ENCODE measurements around the gene TRAK1.
"Not testable (repeated sequence)": the region's sequence is repeated elsewhere in the genome, so short reads cannot be mapped to it uniquely, and the experiment has no call there.

Gene TRAK1

GRCh38 chr3:42095540-42095939, 4.4 kb downstream of the TRAK1 start:
- peaks cover 0 to 3% of the 10 kb centered on the region in 2 donors for H3K4me1 ChIP-seq (ENCODE audit: control insufficient read depth in 1 of 2, insufficient read depth in 2 of 2, low read length in 2 of 2)

GRCh38 chr3:42096796-42097565, 5.8 kb downstream of the TRAK1 start:
- Histone ChIP-seq H3K27ac (ENCODE audit: low read depth, low read length) (no peak overlapping the region), H3K9me3 (ENCODE audit: control insufficient read depth in 1 of 2, low read length in 2 of 2) (no peaks in the 10 kb centered on the region), H3K27me3 (ENCODE audit: control insufficient read depth in 1 of 2, insufficient read depth in 2 of 2, low read length in 2 of 2) (no peaks in the 10 kb centered on the region), H3K4me1 (ENCODE audit: control insufficient read depth in 1 of 2, insufficient read depth in 2 of 2, low read length in 2 of 2) (no peaks in the 10 kb centered on the region), H3K4me3 (ENCODE audit: low read depth in 1 of 2, low read length in 2 of 2) (no peak overlapping the region), H3K9ac (ENCODE audit: low read depth in 1 of 2, low read length in 2 of 2) (no peak overlapping the region), H3K36me3 (ENCODE audit: control insufficient read depth in 1 of 2, insufficient read depth in 2 of 2, low read length in 2 of 2) (peaks cover 0 to 12% of the 10 kb centered on the region in 2 donors)

More at GRCh38 chr3:42095540-42095939, 4.4 kb downstream of the TRAK1 start:
- Histone ChIP-seq H3K36me3 (ENCODE audit: control insufficient read depth in 1 of 2, insufficient read depth in 2 of 2, low read length in 2 of 2) (peaks cover 0 to 16% of the 10 kb centered on the region in 2 donors), H3K27me3 (ENCODE audit: control insufficient read depth in 1 of 2, insufficient read depth in 2 of 2, low read length in 2 of 2) (no peaks in the 10 kb centered on the region), H3K4me3 (ENCODE audit: low read depth in 1 of 2, low read length in 2 of 2) (no peak overlapping the region), H3K9me3 (ENCODE audit: control insufficient read depth in 1 of 2, low read length in 2 of 2) (no peaks in the 10 kb centered on the region), H3K9ac (ENCODE audit: low read depth in 1 of 2, low read length in 2 of 2) (no peak overlapping the region), H3K27ac (ENCODE audit: low read depth, low read length) (no peak overlapping the region)

DNA sequence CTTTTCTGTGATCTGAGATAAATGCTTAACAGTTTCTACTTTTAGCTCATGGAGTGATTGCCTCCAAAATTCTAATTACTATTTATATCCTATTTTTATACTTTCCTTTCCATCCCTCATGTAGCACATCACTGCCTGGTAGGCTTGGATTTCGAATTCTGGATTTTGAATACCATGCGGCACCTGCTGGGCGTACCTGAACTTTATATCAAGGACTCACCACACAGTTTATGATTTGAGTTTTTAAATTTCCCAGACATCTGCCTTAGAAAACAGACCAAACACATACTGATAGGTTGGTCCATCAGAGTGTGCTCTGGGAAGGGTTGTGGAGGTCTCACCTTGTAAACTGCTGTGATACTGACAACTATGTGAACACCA, 6.4 kb downstream of the TRAK1 start:
- H3K9me3 ChIP-seq (ENCODE audit: control insufficient read depth in 1 of 2, low read length in 2 of 2), result no peaks in the 10 kb centered on the region
- no peak overlapping the region for H3K4me3 ChIP-seq (ENCODE audit: low read depth in 1 of 2, low read length in 2 of 2)
- H3K27ac ChIP-seq (ENCODE audit: low read depth, low read length), result no peak overlapping the region
- peaks cover 0 to 16% of the 10 kb centered on the region in 2 donors for H3K36me3 ChIP-seq (ENCODE audit: control insufficient read depth in 1 of 2, insufficient read depth in 2 of 2, low read length in 2 of 2)
- no peaks in the 10 kb centered on the region for H3K4me1 ChIP-seq (ENCODE audit: control insufficient read depth in 1 of 2, insufficient read depth in 2 of 2, low read length in 2 of 2)
- H3K9ac ChIP-seq (ENCODE audit: low read depth in 1 of 2, low read length in 2 of 2), result no peak overlapping the region
- no peaks in the 10 kb centered on the region for H3K27me3 ChIP-seq (ENCODE audit: control insufficient read depth in 1 of 2, insufficient read depth in 2 of 2, low read length in 2 of 2)

DNA sequence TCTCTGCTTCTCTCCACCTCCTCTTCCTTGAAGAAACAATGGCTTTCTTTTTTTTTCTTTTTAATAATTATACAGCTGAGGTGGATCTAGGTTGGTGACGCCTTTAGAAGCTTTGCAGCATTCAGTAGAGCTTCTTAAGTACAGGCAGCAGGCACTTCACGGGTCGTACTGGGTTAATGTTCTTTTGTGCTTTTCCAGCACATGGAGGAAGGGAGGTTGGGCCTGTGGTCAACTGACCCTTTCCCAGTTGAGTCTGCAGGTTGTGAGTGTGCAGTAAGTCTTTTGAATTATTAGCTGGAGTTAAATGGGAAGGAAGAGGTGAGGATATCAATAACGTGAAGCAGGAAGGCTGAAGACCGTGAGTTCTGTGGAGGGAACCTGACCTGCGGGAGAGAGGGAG, 7.0 kb downstream of the TRAK1 start:
- no peak overlapping the region for H3K9ac ChIP-seq (ENCODE audit: low read depth in 1 of 2, low read length in 2 of 2)
- H3K27ac ChIP-seq (ENCODE audit: low read depth, low read length), result no peak overlapping the region
- peaks cover 0 to 21% of the 10 kb centered on the region in 2 donors for H3K36me3 ChIP-seq (ENCODE audit: control insufficient read depth in 1 of 2, insufficient read depth in 2 of 2, low read length in 2 of 2)
- H3K27me3 ChIP-seq (ENCODE audit: control insufficient read depth in 1 of 2, insufficient read depth in 2 of 2, low read length in 2 of 2), result no peaks in the 10 kb centered on the region
- no peaks in the 10 kb centered on the region for H3K9me3 ChIP-seq (ENCODE audit: control insufficient read depth in 1 of 2, low read length in 2 of 2)
- H3K4me1 ChIP-seq (ENCODE audit: control insufficient read depth in 1 of 2, insufficient read depth in 2 of 2, low read length in 2 of 2), result no peaks in the 10 kb centered on the region
- no peak overlapping the region for H3K4me3 ChIP-seq (ENCODE audit: low read depth in 1 of 2, low read length in 2 of 2)

DNA sequence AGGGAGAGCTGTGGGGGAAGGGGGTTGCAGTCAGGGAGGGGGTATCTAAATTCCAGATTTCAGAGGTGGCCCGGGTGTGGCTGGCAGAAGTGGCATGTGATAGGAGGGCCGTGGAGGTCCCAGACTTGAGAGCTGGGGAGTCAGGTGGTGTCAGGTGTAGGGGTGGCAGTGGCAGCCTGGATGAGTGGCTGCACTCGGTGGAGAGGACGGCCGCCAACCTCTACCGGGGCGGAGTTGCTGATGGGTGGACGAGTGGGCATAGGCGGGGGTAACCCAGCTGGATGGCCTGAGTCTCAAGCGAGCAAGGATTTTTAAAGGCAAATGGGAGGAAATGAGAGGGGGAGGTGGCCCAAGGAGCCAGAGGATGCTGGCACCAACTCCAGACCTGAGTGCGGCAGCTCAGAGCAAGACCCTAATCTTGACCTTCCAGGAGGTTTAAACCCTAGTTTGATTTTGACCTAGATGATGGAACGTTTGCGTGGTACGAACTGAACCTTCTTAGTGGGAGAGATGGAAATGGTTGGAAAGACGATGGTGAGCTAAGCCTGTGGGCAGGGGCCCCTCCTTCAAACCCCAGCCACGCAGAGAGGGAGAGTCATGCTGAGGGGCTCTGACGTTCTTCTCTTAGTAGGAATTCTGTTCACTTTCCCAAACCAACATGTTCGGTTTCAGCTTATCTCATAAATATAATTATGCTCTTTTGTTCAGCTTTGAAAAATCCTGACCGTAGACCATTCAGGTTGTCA, 8.0 kb downstream of the TRAK1 start:
- Histone ChIP-seq H3K9me3 (ENCODE audit: control insufficient read depth in 1 of 2, low read length in 2 of 2) (no peaks in the 10 kb centered on the region), H3K4me3 (ENCODE audit: low read depth in 1 of 2, low read length in 2 of 2) (no peak overlapping the region), H3K9ac (ENCODE audit: low read depth in 1 of 2, low read length in 2 of 2) (no peak overlapping the region), H3K4me1 (ENCODE audit: control insufficient read depth in 1 of 2, insufficient read depth in 2 of 2, low read length in 2 of 2) (no peaks in the 10 kb centered on the region), H3K27ac (ENCODE audit: low read depth, low read length) (no peak overlapping the region), H3K36me3 (ENCODE audit: control insufficient read depth in 1 of 2, insufficient read depth in 2 of 2, low read length in 2 of 2) (peaks cover 0 to 25% of the 10 kb centered on the region in 2 donors), H3K27me3 (ENCODE audit: control insufficient read depth in 1 of 2, insufficient read depth in 2 of 2, low read length in 2 of 2) (no peaks in the 10 kb centered on the region)

DNA sequence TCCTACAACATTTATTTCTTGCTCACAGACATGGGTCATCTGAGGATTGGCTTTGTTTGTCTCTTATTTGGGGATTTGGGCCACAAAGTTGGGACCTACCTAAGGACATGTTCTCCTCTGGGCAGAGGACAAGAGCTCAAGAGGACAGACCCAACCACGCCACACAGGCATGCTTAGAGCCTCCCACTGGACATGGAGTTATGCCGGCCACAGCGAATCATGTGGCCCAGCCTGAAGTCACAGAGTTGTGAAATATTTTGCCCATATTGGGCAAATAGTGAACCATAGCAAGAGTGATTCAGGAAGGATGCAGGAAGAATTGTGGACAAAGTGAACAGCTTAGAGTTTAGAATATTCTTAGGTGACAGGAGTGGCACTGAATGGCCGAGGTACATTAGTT, 9.9 kb downstream of the TRAK1 start:
- H3K4me3 ChIP-seq (ENCODE audit: low read depth in 1 of 2, low read length in 2 of 2), result no peak overlapping the region
- no peaks in the 10 kb centered on the region for H3K9me3 ChIP-seq (ENCODE audit: control insufficient read depth in 1 of 2, low read length in 2 of 2)
- H3K4me1 ChIP-seq (ENCODE audit: control insufficient read depth in 1 of 2, insufficient read depth in 2 of 2, low read length in 2 of 2), result no peaks in the 10 kb centered on the region
- H3K27me3 ChIP-seq (ENCODE audit: control insufficient read depth in 1 of 2, insufficient read depth in 2 of 2, low read length in 2 of 2), result no peaks in the 10 kb centered on the region
- peak overlapping the region in 1 of 2 donors; percentile 14 for H3K9ac ChIP-seq (ENCODE audit: low read depth in 1 of 2, low read length in 2 of 2)
- H3K36me3 ChIP-seq (ENCODE audit: control insufficient read depth in 1 of 2, insufficient read depth in 2 of 2, low read length in 2 of 2), result peaks cover 0 to 18% of the 10 kb centered on the region in 2 donors
- no peak overlapping the region for H3K27ac ChIP-seq (ENCODE audit: low read depth, low read length)

- Histone ChIP-seq H3K9ac (ENCODE audit: low read depth in 1 of 2, low read length in 2 of 2) (peak overlapping the region in 1 of 2 donors; percentile 14), H3K27me3 (ENCODE audit: control insufficient read depth in 1 of 2, insufficient read depth in 2 of 2, low read length in 2 of 2) (no peaks in the 10 kb centered on the region), H3K36me3 (ENCODE audit: control insufficient read depth in 1 of 2, insufficient read depth in 2 of 2, low read length in 2 of 2) (peaks cover 0 to 18% of the 10 kb centered on the region in 2 donors), H3K27ac (ENCODE audit: low read depth, low read length) (no peak overlapping the region), H3K4me3 (ENCODE audit: low read depth in 1 of 2, low read length in 2 of 2) (no peak overlapping the region), H3K9me3 (ENCODE audit: control insufficient read depth in 1 of 2, low read length in 2 of 2) (no peaks in the 10 kb centered on the region), H3K4me1 (ENCODE audit: control insufficient read depth in 1 of 2, insufficient read depth in 2 of 2, low read length in 2 of 2) (no peaks in the 10 kb centered on the region)
These were observed 10.3 kb downstream of the TRAK1 start for GRCh38 chr3:42101481-42101880.

DNA sequence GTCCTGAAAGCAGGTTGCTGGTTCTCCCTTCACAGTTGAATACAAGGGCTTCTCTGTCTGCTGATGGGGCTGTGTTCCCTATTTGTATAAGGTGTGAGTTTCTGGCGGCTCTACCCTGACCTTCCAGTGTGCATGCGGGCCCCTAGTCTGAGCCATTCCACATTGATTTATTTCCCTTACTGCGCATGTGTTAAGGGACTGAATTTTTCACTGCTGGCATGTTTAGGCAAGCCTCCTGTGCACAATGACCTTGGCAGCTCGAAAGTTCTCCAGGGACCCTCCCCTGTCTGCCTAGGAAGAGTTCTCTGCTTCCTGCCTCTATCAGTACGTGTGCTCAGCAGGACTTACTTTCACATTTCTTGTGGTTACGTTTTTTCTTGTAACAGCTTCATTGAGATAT, 11.4 kb downstream of the TRAK1 start:
- Histone ChIP-seq H3K9me3 (ENCODE audit: control insufficient read depth in 1 of 2, low read length in 2 of 2) (no peaks in the 10 kb centered on the region), H3K4me1 (ENCODE audit: control insufficient read depth in 1 of 2, insufficient read depth in 2 of 2, low read length in 2 of 2) (no peaks in the 10 kb centered on the region), H3K9ac (ENCODE audit: low read depth in 1 of 2, low read length in 2 of 2) (no peak overlapping the region), H3K27ac (ENCODE audit: low read depth, low read length) (no peak overlapping the region), H3K36me3 (ENCODE audit: control insufficient read depth in 1 of 2, insufficient read depth in 2 of 2, low read length in 2 of 2) (peaks cover 0 to 18% of the 10 kb centered on the region in 2 donors), H3K27me3 (ENCODE audit: control insufficient read depth in 1 of 2, insufficient read depth in 2 of 2, low read length in 2 of 2) (no peaks in the 10 kb centered on the region), H3K4me3 (ENCODE audit: low read depth in 1 of 2, low read length in 2 of 2) (no peak overlapping the region)

DNA sequence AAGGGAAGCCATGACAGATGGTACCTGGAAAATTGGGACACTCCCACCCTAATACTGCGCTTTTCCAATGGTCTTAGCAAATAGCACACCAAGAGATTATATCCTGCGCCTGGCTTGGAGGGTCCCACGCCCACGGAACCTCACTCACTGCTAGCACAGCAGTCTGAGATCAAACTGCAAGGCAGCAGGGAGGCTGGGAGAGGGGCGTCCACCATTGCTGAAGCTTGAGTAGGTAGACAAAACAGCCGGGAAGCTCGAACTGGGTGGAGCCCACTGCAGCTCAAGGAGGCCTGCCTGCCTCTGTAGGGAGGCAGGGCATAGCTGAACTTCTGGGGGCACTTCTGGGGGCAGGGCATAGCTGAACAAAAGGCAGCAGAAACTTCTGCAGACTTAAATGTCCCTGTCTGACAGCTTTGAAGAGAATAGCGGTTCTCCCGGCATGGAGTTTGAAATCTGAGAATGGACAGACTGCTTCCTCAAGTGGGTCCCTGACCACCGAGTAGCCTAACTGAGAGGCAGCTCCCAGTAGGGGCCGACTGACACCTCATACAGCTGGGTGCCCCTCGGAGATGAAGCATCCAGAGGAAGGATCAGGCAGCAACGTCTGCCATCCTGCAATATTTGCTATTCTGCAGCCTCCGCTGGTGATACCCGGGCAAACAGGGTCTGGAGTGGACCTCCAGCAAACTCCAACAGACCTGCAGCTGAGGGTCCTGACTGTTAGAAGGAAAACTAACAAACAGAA, 12.9 kb downstream of the TRAK1 start:
- not testable (repeated sequence) for H3K27me3 ChIP-seq (ENCODE audit: control insufficient read depth in 1 of 2, insufficient read depth in 2 of 2, low read length in 2 of 2); H3K4me3 ChIP-seq (ENCODE audit: low read depth in 1 of 2, low read length in 2 of 2); H3K9me3 ChIP-seq (ENCODE audit: control insufficient read depth in 1 of 2, low read length in 2 of 2); H3K4me1 ChIP-seq (ENCODE audit: control insufficient read depth in 1 of 2, insufficient read depth in 2 of 2, low read length in 2 of 2); H3K9ac ChIP-seq (ENCODE audit: low read depth in 1 of 2, low read length in 2 of 2); H3K27ac ChIP-seq (ENCODE audit: low read depth, low read length)
- H3K36me3 ChIP-seq (ENCODE audit: control insufficient read depth in 1 of 2, insufficient read depth in 2 of 2, low read length in 2 of 2), result peaks cover 0 to 18% of the 10 kb centered on the region in 2 donors

GRCh38 chr3:42105994-42106393, 14.8 kb downstream of the TRAK1 start:
- not testable (repeated sequence) for H3K27me3 ChIP-seq (ENCODE audit: control insufficient read depth in 1 of 2, insufficient read depth in 2 of 2, low read length in 2 of 2)

More at GRCh38 chr3:42105994-42106393, 14.8 kb downstream of the TRAK1 start:
- not testable (repeated sequence) for H3K9ac ChIP-seq (ENCODE audit: low read depth in 1 of 2, low read length in 2 of 2); H3K27ac ChIP-seq (ENCODE audit: low read depth, low read length); H3K4me1 ChIP-seq (ENCODE audit: control insufficient read depth in 1 of 2, insufficient read depth in 2 of 2, low read length in 2 of 2); H3K9me3 ChIP-seq (ENCODE audit: control insufficient read depth in 1 of 2, low read length in 2 of 2); H3K4me3 ChIP-seq (ENCODE audit: low read depth in 1 of 2, low read length in 2 of 2)
- peaks cover 0 to 17% of the 10 kb centered on the region in 2 donors for H3K36me3 ChIP-seq (ENCODE audit: control insufficient read depth in 1 of 2, insufficient read depth in 2 of 2, low read length in 2 of 2)
